ENCODE measurements around the gene TCERG1. TPM values are rescaled to one million over a fixed set of nuclear protein-coding genes. Genes with fewer than 3 reads are reported as not detected.

Gene TCERG1
- polyA plus RNA-seq, 3 donors: 11.6 to 37.3 (median 18.0) TPM

GRCh38 chr5:146451411-146451810 lies 4.3 kb downstream of the TCERG1 start:
- intact Hi-C loops (cut with micrococcal nuclease): no loop called here
- peaks cover 16 to 17% of the 10 kb centered on the region in 2 donors for H3K36me3 Mint-ChIP-seq

DNA sequence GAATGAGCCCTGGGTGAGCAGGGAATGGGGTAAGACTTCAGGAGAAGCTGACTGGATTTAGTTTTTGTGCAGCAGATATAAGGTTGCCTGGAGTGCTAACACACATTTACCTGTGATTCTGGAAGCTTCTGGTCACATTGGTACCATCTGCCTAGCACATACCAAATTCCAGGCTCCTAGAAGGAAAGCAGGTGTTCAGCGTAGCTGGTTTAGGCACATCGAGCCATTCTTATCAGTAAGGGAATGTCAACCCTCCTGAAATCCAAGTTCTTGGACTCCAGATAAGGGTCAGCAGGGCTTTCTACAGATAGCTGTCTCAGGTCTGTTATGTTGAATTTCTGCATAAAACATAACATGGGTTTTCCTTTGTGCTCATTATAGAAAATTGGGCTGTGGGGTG lies 10.3 kb downstream of the TCERG1 start:
- WGBS (ENCODE audit: insufficient coverage): 100% methylated on average over 2 of the region's 2 CpGs
- H3K4me1 ChIP-seq (ENCODE audit: control insufficient read depth in 1 of 2, insufficient read depth in 2 of 2, low read length in 2 of 2): no peaks in the 10 kb centered on the region
- intact Hi-C loops (cut with micrococcal nuclease): no loop called here
- H3K4me3 ChIP-seq (replicated peaks in 1 of 3; ENCODE audit: low read depth in 2 of 3, low read length in 3 of 3): no peak overlapping the region
- Mint-ChIP-seq H3K36me3 (peaks cover 61 to 71% of the 10 kb centered on the region in 2 donors), H3K27ac (no peak overlapping the region), H3K4me1 (peaks cover 10% of the 10 kb centered on the region), H3K4me3 (no peak overlapping the region), H3K9me3 (no peaks in the 10 kb centered on the region), H3K27me3 (ENCODE audit: low read depth in 3 of 3) (no peaks in the 10 kb centered on the region)
- H3K27me3 ChIP-seq (ENCODE audit: control insufficient read depth in 2 of 2, insufficient read depth in 2 of 2, low read length in 2 of 2): no peaks in the 10 kb centered on the region
- DNase-seq: no peak
- H3K27ac ChIP-seq (ENCODE audit: low read depth in 1 of 2, low read length in 2 of 2): no peak overlapping the region
- H3K79me2 ChIP-seq (ENCODE audit: insufficient read depth, low read length): peaks cover 86% of the 10 kb centered on the region
- peaks cover 73% of the 10 kb centered on the region for H4K20me1 ChIP-seq (ENCODE audit: insufficient read depth, low read length)
- H3K36me3 ChIP-seq (replicated peaks in 1 of 2; ENCODE audit: control insufficient read depth in 1 of 2, insufficient read depth in 2 of 2, low read length in 2 of 2): peaks cover 74 to 78% of the 10 kb centered on the region in 2 donors
- TF ChIP-seq, protein P1, sequence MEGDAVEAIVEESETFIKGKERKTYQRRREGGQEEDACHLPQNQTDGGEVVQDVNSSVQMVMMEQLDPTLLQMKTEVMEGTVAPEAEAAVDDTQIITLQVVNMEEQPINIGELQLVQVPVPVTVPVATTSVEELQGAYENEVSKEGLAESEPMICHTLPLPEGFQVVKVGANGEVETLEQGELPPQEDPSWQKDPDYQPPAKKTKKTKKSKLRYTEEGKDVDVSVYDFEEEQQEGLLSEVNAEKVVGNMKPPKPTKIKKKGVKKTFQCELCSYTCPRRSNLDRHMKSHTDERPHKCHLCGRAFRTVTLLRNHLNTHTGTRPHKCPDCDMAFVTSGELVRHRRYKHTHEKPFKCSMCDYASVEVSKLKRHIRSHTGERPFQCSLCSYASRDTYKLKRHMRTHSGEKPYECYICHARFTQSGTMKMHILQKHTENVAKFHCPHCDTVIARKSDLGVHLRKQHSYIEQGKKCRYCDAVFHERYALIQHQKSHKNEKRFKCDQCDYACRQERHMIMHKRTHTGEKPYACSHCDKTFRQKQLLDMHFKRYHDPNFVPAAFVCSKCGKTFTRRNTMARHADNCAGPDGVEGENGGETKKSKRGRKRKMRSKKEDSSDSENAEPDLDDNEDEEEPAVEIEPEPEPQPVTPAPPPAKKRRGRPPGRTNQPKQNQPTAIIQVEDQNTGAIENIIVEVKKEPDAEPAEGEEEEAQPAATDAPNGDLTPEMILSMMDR (IDR thresholded peaks at IDR 0.05): no peak
- H3K9ac ChIP-seq (ENCODE audit: insufficient read depth, low read length, poor library complexity, severe bottlenecking): no peak overlapping the region
- no peak overlapping the region for H2AFZ ChIP-seq (ENCODE audit: insufficient read depth, low read depth, low read length, poor library complexity, severe bottlenecking)
- no peaks in the 10 kb centered on the region for H3K9me3 ChIP-seq (replicated peaks in 1 of 2; ENCODE audit: control insufficient read depth in 1 of 2, insufficient read depth in 1 of 2, low read length in 2 of 2)
- H3K4me2 ChIP-seq (replicated peaks; ENCODE audit: extremely low read depth, low read length, poor library complexity, severe bottlenecking): no peak overlapping the region

More at GRCh38 chr5:146451411-146451810, 4.3 kb downstream of the TCERG1 start:
- peaks cover 19 to 32% of the 10 kb centered on the region in 2 donors for H3K4me1 ChIP-seq (ENCODE audit: control insufficient read depth in 1 of 2, insufficient read depth in 2 of 2, low read length in 2 of 2)
- H3K79me2 ChIP-seq (ENCODE audit: insufficient read depth, low read length): peaks cover 98% of the 10 kb centered on the region
- H3K36me3 ChIP-seq (replicated peaks in 1 of 2; ENCODE audit: control insufficient read depth in 1 of 2, insufficient read depth in 2 of 2, low read length in 2 of 2): peaks cover 16 to 19% of the 10 kb centered on the region in 2 donors
- WGBS (ENCODE audit: insufficient coverage): no CpG with 5 or more reads among the region's 6 CpGs
- H3K4me3 Mint-ChIP-seq: no peak overlapping the region
- peak overlapping the region in 1 of 7 donors; percentile 16 for H3K27ac Mint-ChIP-seq
- H4K20me1 ChIP-seq (ENCODE audit: insufficient read depth, low read length): peaks cover 77% of the 10 kb centered on the region
- no peak overlapping the region for H3K4me3 ChIP-seq (replicated peaks in 1 of 3; ENCODE audit: low read depth in 2 of 3, low read length in 3 of 3)
- no peaks in the 10 kb centered on the region for H3K27me3 ChIP-seq (ENCODE audit: control insufficient read depth in 2 of 2, insufficient read depth in 2 of 2, low read length in 2 of 2)
- DNase-seq: no peak
- no peaks in the 10 kb centered on the region for H3K9me3 ChIP-seq (replicated peaks in 1 of 2; ENCODE audit: control insufficient read depth in 1 of 2, insufficient read depth in 1 of 2, low read length in 2 of 2)
- H3K9ac ChIP-seq (ENCODE audit: insufficient read depth, low read length, poor library complexity, severe bottlenecking): no peak overlapping the region
- H3K27me3 Mint-ChIP-seq (ENCODE audit: low read depth in 3 of 3): no peaks in the 10 kb centered on the region
- H2AFZ ChIP-seq (ENCODE audit: insufficient read depth, low read depth, low read length, poor library complexity, severe bottlenecking): no peak overlapping the region
- TF ChIP-seq, protein P1 (IDR thresholded peaks at IDR 0.05): no peak
- no peak overlapping the region for H3K27ac ChIP-seq (ENCODE audit: low read depth in 1 of 2, low read length in 2 of 2)
- no peak overlapping the region for H3K4me2 ChIP-seq (replicated peaks; ENCODE audit: extremely low read depth, low read length, poor library complexity, severe bottlenecking)
- peaks cover 45% of the 10 kb centered on the region for H3K4me1 Mint-ChIP-seq
- H3K9me3 Mint-ChIP-seq: peaks cover 0 to 1% (median 0%) of the 10 kb centered on the region in 7 donors

Measured in CD14-positive monocyte (primary cell).